Stimulated activated memory B cell treated with anti-CD40 and anti-IgM and Interleukin-4, amounts not matched to agents 10 μg/mL and 1 μg/mL and 100 μg/mL, for 72 hours (primary cell): ENCODE results near the gene EVL.
"Not testable (repeated sequence)": the region's sequence is repeated elsewhere in the genome, so short reads cannot be mapped to it uniquely, and the experiment has no call there.

Experiments
- ATAC-seq: fragments of 150-1000 bp; cut with Tn5 transposase; 2 replicates; pipeline ENCODE4 v1.10.0; 2021
- H3K27ac Mint-ChIP-seq: one replicate; pipeline ENCODE4 v1.8.0; 2022; ENCODE audit warnings: mild to moderate bottlenecking, mixed read lengths
- H3K27me3 Mint-ChIP-seq: one replicate; pipeline ENCODE4 v1.8.0; 2022; ENCODE audit warnings: mixed read lengths
- H3K36me3 Mint-ChIP-seq: one replicate; pipeline ENCODE4 v1.8.0; 2022; ENCODE audit warnings: mixed read lengths
- H3K4me1 Mint-ChIP-seq: one replicate; pipeline ENCODE4 v1.8.0; 2022; ENCODE audit warnings: mixed read lengths
- H3K4me3 Mint-ChIP-seq: one replicate; pipeline ENCODE4 v1.8.0; 2022; ENCODE audit warnings: mild to moderate bottlenecking, moderate library complexity, mixed read lengths
- H3K9me3 Mint-ChIP-seq: one replicate; pipeline ENCODE4 v1.8.0; 2022; ENCODE audit warnings: mixed read lengths

The EVL gene

GRCh38 chr14:100155756-100156616 lies 90.8 kb downstream of the EVL start:
- Mint-ChIP-seq H3K36me3 (peaks cover 7% of the 10 kb centered on the region), H3K27me3 (no peaks in the 10 kb centered on the region), H3K27ac (peak overlapping the region; percentile 71), H3K4me3 (no peak overlapping the region), H3K9me3 (peaks cover 5% of the 10 kb centered on the region), H3K4me1 (peaks cover 40% of the 10 kb centered on the region)
- no peak for ATAC-seq

GRCh38 chr14:100156776-100157175 lies 91.6 kb downstream of the EVL start:
- ATAC-seq = no peak
- H3K4me1 Mint-ChIP-seq = peaks cover 35% of the 10 kb centered on the region
- H3K27me3 Mint-ChIP-seq = no peaks in the 10 kb centered on the region
- H3K36me3 Mint-ChIP-seq = peaks cover 7% of the 10 kb centered on the region
- no peak overlapping the region for H3K4me3 Mint-ChIP-seq
- peak overlapping the region; percentile 71 for H3K27ac Mint-ChIP-seq
- peaks cover 5% of the 10 kb centered on the region for H3K9me3 Mint-ChIP-seq

DNA sequence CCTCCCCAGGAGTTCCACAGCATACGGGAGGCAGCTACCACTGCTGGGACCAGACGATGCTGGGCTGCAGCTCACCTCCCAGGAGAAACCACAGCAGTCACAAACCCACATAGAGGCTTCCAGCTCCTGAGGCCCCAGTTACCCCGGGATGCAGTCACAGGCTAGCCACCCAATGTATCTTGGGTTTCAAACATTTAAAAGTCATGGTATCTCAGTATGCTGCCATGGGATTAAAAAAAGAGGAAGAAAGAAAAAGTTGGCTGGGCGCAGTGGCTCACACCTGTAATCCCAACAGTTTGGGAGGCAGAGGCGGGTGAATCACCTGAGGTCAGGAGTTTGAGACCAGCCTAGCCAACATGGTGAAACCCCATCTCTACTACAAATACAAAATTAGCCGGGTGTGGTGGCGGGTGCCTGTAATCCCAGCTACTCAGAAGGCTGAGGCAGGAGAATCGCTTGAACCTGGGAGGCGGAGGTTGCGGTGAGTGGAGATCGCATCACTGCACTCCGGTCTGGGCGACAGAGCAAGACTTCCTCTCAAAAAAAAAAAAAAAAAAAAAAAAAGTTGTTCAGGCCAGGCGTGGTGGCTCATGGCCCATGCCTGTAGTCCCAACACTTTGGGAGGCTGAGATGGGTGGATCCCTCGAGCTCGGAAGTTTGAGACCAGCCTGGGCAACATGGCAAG lies 92.5 kb downstream of the EVL start:
- H3K9me3 Mint-ChIP-seq, H3K36me3 Mint-ChIP-seq, H3K27me3 Mint-ChIP-seq: not testable (repeated sequence)
- ATAC-seq = peak; percentile 42
- Mint-ChIP-seq H3K27ac (peak overlapping the region; percentile 71), H3K4me1 (peaks cover 32% of the 10 kb centered on the region), H3K4me3 (peak overlapping the region; percentile 65)

DNA sequence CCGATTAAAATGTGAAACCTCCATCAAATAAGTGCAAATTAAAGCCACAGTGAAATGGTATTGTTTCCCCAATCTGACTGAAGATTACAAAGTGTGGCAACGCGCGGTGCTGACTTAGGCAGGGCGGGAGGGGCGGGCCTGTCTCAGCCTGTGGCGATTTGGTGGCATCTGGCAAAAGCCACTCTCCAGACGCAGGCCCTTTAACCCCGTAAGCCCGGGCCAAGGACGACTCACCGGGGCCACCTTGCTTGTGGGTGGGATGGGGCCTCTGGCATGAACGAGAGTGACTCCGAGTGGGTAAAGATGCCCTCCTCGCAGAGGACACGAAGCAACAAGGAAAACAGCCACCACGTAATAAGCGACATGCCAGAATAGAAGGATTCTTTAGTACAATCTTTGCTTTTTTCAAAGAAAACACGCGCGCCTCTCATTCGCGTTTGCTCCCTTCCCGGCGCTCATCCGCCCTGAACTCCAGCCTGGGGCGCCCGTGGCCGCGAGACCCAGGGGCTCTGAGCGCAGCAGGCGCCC lies 93.4 kb downstream of the EVL start:
- Mint-ChIP-seq H3K27ac (peak overlapping the region; percentile 71), H3K27me3 (no peaks in the 10 kb centered on the region), H3K4me1 (peaks cover 26% of the 10 kb centered on the region), H3K4me3 (peak overlapping the region; percentile 83), H3K9me3 (peaks cover 5% of the 10 kb centered on the region), H3K36me3 (peaks cover 7% of the 10 kb centered on the region)
- ATAC-seq = no peak

GRCh38 chr14:100159094-100159864 lies 94.1 kb downstream of the EVL start, which contains the start of gene DEGS2:
Gene DEGS2 (minus strand): TSS chr14:100159645. CDS start chr14:100159587, 58 bp downstream.
- H3K9me3 Mint-ChIP-seq = peaks cover 5% of the 10 kb centered on the region
- peaks cover 7% of the 10 kb centered on the region for H3K36me3 Mint-ChIP-seq
- H3K4me1 Mint-ChIP-seq = peaks cover 26% of the 10 kb centered on the region
- no peaks in the 10 kb centered on the region for H3K27me3 Mint-ChIP-seq
- H3K4me3 Mint-ChIP-seq = peak within 1 kb of the TSS; percentile 83
- H3K27ac Mint-ChIP-seq = peak within 1 kb of the TSS; percentile 71
- ATAC-seq = peak; percentile 85

DNA sequence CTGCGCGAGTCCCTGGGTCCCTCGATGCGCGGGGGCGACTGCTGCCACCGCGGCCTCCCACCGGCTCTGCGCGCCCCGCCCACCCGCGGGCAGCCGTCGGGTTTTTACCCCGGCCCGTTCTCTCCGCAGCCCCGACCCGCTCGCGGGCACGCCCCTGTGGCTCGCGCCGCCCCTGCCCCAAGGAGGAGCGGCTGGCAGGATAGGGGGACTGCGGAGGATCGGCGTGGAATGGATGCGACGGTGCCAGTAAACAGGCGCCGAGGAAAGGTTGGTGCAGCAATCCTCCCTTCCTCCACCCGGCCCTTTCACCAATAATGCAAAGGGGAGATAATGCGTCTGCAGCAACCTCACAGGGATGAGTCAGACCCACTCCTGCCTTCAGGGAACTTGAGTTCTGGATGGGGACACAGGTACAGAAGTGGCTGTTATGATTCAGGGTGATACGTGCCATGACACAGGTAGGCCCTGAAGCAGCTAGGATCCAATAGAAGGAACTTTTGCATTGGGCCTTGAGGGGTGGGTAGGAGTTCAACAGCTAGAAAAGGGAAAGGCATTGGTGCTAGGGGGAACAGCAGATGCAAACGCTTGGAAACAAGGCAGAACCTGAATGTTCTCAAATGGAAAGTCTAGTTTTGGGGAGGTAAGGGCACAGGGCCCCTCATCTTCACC lies 94.8 kb downstream of the EVL start:
- Mint-ChIP-seq H3K9me3 (peaks cover 3% of the 10 kb centered on the region), H3K4me1 (peaks cover 26% of the 10 kb centered on the region), H3K27me3 (no peaks in the 10 kb centered on the region), H3K27ac (peak overlapping the region; percentile 71), H3K4me3 (peak overlapping the region; percentile 83), H3K36me3 (peaks cover 4% of the 10 kb centered on the region)
- ATAC-seq = peak; percentile 52

DNA sequence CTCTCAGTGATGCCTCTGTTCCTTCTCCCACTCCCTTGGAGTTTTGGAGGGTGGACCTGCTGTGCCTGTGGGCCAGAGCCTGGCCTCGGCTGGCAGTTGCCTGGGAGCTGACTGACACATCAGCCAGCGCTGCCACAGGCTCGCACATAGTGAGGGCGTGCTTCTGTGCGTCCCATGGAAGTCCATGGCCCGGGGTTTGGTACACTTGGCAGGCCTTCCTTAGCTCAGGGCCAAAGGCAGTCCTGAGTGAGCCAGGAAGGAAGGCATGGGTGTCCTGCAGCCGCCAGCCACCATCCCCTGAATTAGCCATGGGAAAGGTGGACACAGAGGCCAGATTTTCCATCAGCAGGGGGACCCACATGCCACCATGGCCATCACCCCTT lies 95.3 kb downstream of the EVL start:
- H3K27ac Mint-ChIP-seq = no peak overlapping the region
- no peaks in the 10 kb centered on the region for H3K36me3 Mint-ChIP-seq
- H3K9me3 Mint-ChIP-seq = no peaks in the 10 kb centered on the region
- peaks cover 22% of the 10 kb centered on the region for H3K4me1 Mint-ChIP-seq
- no peak for ATAC-seq
- H3K27me3 Mint-ChIP-seq = no peaks in the 10 kb centered on the region
- H3K4me3 Mint-ChIP-seq = no peak overlapping the region

- Mint-ChIP-seq H3K36me3 (no peaks in the 10 kb centered on the region), H3K27me3 (no peaks in the 10 kb centered on the region), H3K4me1 (peaks cover 16% of the 10 kb centered on the region), H3K4me3 (peak overlapping the region; percentile 41), H3K9me3 (no peaks in the 10 kb centered on the region), H3K27ac (peak overlapping the region; percentile 33)
- ATAC-seq = peak; percentile 31
These were observed 100.2 kb downstream of the EVL start for GRCh38 chr14:100165376-100165775.

GRCh38 chr14:100165831-100166440 lies 100.7 kb downstream of the EVL start:
- ATAC-seq = peak; percentile 39
- Mint-ChIP-seq H3K4me1 (peaks cover 16% of the 10 kb centered on the region), H3K4me3 (peak overlapping the region; percentile 93), H3K27me3 (no peaks in the 10 kb centered on the region), H3K36me3 (no peaks in the 10 kb centered on the region), H3K27ac (peak overlapping the region; percentile 97), H3K9me3 (no peaks in the 10 kb centered on the region)

DNA sequence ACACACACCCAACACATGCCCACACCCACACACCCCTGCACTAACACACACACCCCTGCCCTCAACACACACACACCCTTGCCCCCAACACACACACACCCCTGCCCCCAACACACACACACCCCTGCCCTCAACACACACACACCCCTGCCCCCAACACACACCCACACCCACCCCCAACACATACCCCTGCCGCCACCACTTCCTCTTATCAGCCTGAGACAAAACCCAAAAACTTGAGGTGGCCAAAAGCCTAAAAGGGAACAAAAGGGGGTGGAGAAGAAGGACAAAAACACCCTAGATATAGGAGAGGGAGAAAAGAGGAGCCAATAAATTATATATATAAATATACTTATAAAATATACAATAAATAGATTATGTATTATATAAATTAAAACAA lies 103.3 kb downstream of the EVL start:
- H3K9me3 Mint-ChIP-seq = no peaks in the 10 kb centered on the region
- H3K36me3 Mint-ChIP-seq = no peaks in the 10 kb centered on the region
- H3K27me3 Mint-ChIP-seq = peaks cover 4% of the 10 kb centered on the region
- peaks cover 16% of the 10 kb centered on the region for H3K4me1 Mint-ChIP-seq
- no peak overlapping the region for H3K27ac Mint-ChIP-seq
- H3K4me3 Mint-ChIP-seq = no peak overlapping the region
- ATAC-seq = peak; percentile 20

DNA sequence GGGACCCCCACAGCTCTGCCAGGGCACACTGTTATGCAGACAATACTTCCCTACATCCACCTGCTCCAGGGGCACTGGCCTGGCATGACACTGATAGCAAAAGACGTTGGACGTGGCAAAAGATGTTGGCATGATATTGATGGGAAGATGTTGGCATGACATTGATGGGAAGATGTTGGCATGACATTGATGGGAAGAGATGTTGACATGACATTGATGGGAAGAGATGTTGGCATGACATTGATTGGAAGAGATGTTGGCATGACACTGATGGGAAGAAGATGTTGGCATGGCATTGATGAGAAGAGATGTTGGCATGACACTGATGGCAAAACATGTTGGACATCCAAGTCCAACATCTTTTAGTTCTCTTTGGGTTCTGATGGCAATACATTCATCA lies 105.7 kb downstream of the EVL start:
- Mint-ChIP-seq H3K27me3 (peaks cover 22% of the 10 kb centered on the region), H3K9me3 (no peaks in the 10 kb centered on the region), H3K27ac (no peak overlapping the region), H3K4me3 (no peak overlapping the region), H3K4me1 (peaks cover 21% of the 10 kb centered on the region), H3K36me3 (no peaks in the 10 kb centered on the region)
- no peak for ATAC-seq

- ATAC-seq = no peak
- no peaks in the 10 kb centered on the region for H3K9me3 Mint-ChIP-seq
- H3K27me3 Mint-ChIP-seq = peaks cover 22% of the 10 kb centered on the region
- H3K27ac Mint-ChIP-seq = no peak overlapping the region
- no peak overlapping the region for H3K4me3 Mint-ChIP-seq
- H3K4me1 Mint-ChIP-seq = peaks cover 11% of the 10 kb centered on the region
- no peaks in the 10 kb centered on the region for H3K36me3 Mint-ChIP-seq
These were observed 107.6 kb downstream of the EVL start for GRCh38 chr14:100172811-100173210.

- no peaks in the 10 kb centered on the region for H3K9me3 Mint-ChIP-seq
- H3K36me3 Mint-ChIP-seq = no peaks in the 10 kb centered on the region
- no peak for ATAC-seq
- peak overlapping the region; percentile 5 for H3K27ac Mint-ChIP-seq
- peaks cover 10% of the 10 kb centered on the region for H3K4me1 Mint-ChIP-seq
- H3K27me3 Mint-ChIP-seq = peaks cover 22% of the 10 kb centered on the region
- H3K4me3 Mint-ChIP-seq = no peak overlapping the region
These were observed 108.1 kb downstream of the EVL start for GRCh38 chr14:100173353-100173752.

GRCh38 chr14:100176811-100177327 lies 111.6 kb downstream of the EVL start:
- no peak overlapping the region for H3K27ac Mint-ChIP-seq
- peaks cover 5% of the 10 kb centered on the region for H3K4me1 Mint-ChIP-seq
- H3K9me3 Mint-ChIP-seq = no peaks in the 10 kb centered on the region
- H3K36me3 Mint-ChIP-seq = no peaks in the 10 kb centered on the region
- ATAC-seq = no peak
- H3K4me3 Mint-ChIP-seq = no peak overlapping the region
- H3K27me3 Mint-ChIP-seq = peaks cover 22% of the 10 kb centered on the region
